ENCODE data around the gene SYTL1. TPM values are rescaled to one million over a fixed set of nuclear protein-coding genes. Genes with fewer than 3 reads are reported as not detected.
"Not testable (repeated sequence)": the region's sequence is repeated elsewhere in the genome, so short reads cannot be mapped to it uniquely, and the experiment has no call there.

Gene SYTL1
- total and polyA plus RNA-seq, 11 donors = 0.23 to 6.0 (median 0.55) TPM; not detected in 1

DNA sequence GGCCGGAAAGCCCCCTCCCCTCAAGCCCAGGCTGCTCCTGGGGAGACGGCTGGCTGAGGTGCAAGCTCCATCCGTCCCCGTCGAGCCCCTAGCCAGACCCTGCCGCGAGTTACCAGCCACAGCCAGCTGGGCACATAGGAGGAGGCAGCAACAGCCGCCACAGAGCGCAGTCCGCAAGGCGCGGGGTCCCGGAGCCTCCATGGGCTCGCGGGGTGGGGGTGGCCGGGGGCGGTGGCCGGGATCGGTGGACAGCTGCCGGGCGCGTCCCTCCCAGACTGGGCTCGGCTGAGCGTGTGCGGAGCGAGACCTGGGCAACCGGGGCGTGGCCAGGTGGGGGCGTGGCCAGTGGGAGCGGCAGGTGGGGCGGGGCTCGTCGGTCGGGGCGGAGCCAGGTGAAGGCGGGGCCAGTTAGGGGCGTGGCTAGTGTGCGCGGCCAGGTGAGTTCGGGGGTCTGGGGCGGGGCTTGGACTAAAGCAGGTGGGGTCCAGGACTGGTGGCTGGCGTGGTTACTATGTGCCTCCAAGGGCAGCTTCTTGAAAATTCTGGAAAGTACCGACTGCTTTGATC, 41.3 kb downstream of the SYTL1 start, which contains the start of gene CD164L2:
CD164L2 (minus strand) TSS at position 295 of the 567 bp plus-strand sequence; CDS start at position 201, 94 bp downstream.
- ATAC-seq = peak in 1 of 4 donors; percentile 6
- intact Hi-C loops (cut with DNase I) = loop anchor here in 1 of 10 donors (10.0 kb wide), 1 partner anchor 278 kb away; no protein-coding TSS in a partner anchor
- 20 to 27% (median 22%) methylated on average over 16 to 43 of the region's 43 CpGs for WGBS, 4 donors

DNA sequence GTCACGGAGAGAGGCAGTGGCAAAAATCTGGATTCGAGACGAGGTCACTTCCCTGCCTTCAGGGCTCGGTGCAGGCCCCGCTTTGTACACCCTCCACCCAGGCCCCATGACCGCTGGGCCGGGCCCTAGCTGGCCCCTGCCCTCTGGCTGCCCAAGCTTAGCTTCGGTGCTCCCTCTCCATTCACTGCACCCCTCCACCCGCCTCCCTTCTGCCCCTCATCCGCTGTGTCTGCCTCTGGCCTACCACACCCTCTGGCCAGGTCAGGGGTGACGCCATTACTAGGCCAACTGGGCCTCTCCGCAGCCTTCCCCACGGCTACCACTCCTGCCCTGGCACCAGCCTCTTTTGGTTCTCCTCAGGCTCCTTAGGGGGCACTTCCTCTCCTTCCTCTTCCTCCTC, 41.8 kb downstream of the SYTL1 start:
- DNase-seq (no peak), ATAC-seq (no peak)
- Histone ChIP-seq H3K9me3 (no peaks in the 10 kb centered on the region), H3K27me3 (peaks cover 0 to 5% (median 0%) of the 10 kb centered on the region in 9 donors), H3K27ac (no peak overlapping the region), H3K4me3 (no peak overlapping the region), H3K36me3 (no peaks in the 10 kb centered on the region), H3K4me1 (peaks cover 0 to 32% (median 2%) of the 10 kb centered on the region in 12 donors)
- TF ChIP-seq CTCF (IDR thresholded peaks at IDR 0.05) = no peak
- 93 to 96% (median 95%) methylated on average over 13 of the region's 13 CpGs for WGBS, 4 donors
- intact Hi-C loops (cut with DNase I) = loop anchor here in 1 of 10 donors (10.0 kb wide), 1 partner anchor 279 kb away; no protein-coding TSS in a partner anchor

More for the DNA sequence above, 41.3 kb downstream of the SYTL1 start, which contains the start of gene CD164L2:
- Histone ChIP-seq H3K27me3 (peaks cover 0 to 5% (median 0%) of the 10 kb centered on the region in 9 donors), H3K27ac (no peak within 1 kb of the TSS), H3K36me3 (no peaks in the 10 kb centered on the region), H3K9me3 (no peaks in the 10 kb centered on the region), H3K4me3 (no peak within 1 kb of the TSS), H3K4me1 (peaks cover 0 to 27% (median under 1%) of the 10 kb centered on the region in 12 donors)
- DNase-seq = no peak
- TF ChIP-seq POLR2A (IDR thresholded peaks at IDR 0.05) (no peak), CTCF (IDR thresholded peaks at IDR 0.05) (no peak)

DNA sequence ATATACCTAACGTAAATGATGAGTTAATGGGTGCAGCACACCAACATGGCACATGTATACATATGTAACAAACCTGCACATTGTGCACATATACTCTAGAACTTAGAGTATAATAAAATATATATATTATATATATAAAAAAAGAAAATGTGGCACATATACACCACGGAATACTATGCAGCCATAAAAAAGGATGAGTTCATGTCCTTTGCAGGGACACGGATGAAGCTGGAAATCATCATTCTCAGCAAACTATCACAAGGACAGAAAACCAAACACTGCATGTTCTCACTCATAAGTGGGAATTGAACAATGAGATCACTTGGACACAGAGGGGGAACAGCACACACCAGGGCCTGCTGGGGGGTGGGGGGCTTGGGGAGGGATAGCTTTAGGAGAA, 43.0 kb downstream of the SYTL1 start:
- H3K27ac ChIP-seq, H3K36me3 ChIP-seq, ATAC-seq, H3K4me3 ChIP-seq, H3K9me3 ChIP-seq, H3K27me3 ChIP-seq, DNase-seq: not testable (repeated sequence)
- intact Hi-C loops (cut with DNase I) = loop anchor here in 2 of 10 donors (5.0 to 10.0 kb wide), 2 partner anchors 280 to 282 kb away; no protein-coding TSS in a partner anchor
- H3K4me1 ChIP-seq = peaks cover 0 to 28% (median 4%) of the 10 kb centered on the region in 12 donors
- WGBS, 4 donors = 87 to 99% (median 96%) methylated on average over 3 of the region's 3 CpGs

GRCh38 chr1:27388337-27389005, 46.6 kb downstream of the SYTL1 start:
- ATAC-seq (peak in 1 of 4 donors; percentile 20), DNase-seq (peak in 4 of 5 donors; percentile 58 to 69 (median 68))
- Histone ChIP-seq H3K27me3 (no peaks in the 10 kb centered on the region), H3K27ac (peak overlapping the region in 5 of 12 donors; percentile 3 to 64 (median 11)), H3K4me1 (peaks cover 7 to 30% (median 17%) of the 10 kb centered on the region in 12 donors), H3K4me3 (no peak overlapping the region), H3K36me3 (no peaks in the 10 kb centered on the region), H3K9me3 (no peaks in the 10 kb centered on the region)
- 37 to 43% (median 42%) methylated on average over 5 of the region's 5 CpGs for WGBS, 4 donors
- intact Hi-C loops (cut with DNase I) = loop anchor here in 4 of 10 donors (2.0 to 10.0 kb wide), 5 partner anchors 22 to 286 kb away; partner anchors contain the start of gene MAP3K6 (in 1 of the 4)
- TF ChIP-seq CTCF (IDR thresholded peaks at IDR 0.05) = peak; percentile 77 to 90 (median 84)
- TF ChIP-seq POLR2A (IDR thresholded peaks at IDR 0.05) = no peak
